Lung (tissue), 12 donors: ENCODE data around the gene TOR1B. TPM values are rescaled to one million over a fixed set of nuclear protein-coding genes. Genes with fewer than 3 reads are reported as not detected.
"Not testable (repeated sequence)": the region's sequence is repeated elsewhere in the genome, so short reads cannot be mapped to it uniquely, and the experiment has no call there.

Experiments used
- ATAC-seq: fragments of 200-7000 bp; cut with Tn5 transposase; one replicate; pipeline ENCODE4 v1.9.1; 2020; ENCODE audit warnings: moderate number of reproducible peaks; ENCODE audit not compliant: insufficient read depth, low FRiP score
- DNase-seq, 3 donors: peaks; one replicate each; pipeline ENCODE4 v3.0.0-alpha.2; 2013 to 2017
- H3K27ac ChIP-seq, 2 donors: one replicate each; pipeline ENCODE4 v1.5.1; 2013; ENCODE audit warnings: mild to moderate bottlenecking in 2 of 2, moderate library complexity in 2 of 2, control low read depth in 1 of 2, inconsistent platforms in 1 of 2, low read depth in 1 of 2, low read length in 1 of 2
- H3K27me3 ChIP-seq, 3 donors: one replicate each; pipeline ENCODE4 v1.5.1; 2013; ENCODE audit warnings: low read length in 2 of 3; ENCODE audit not compliant: control insufficient read depth in 3 of 3, insufficient read depth in 3 of 3
- H3K36me3 ChIP-seq, 4 donors: one replicate each; pipeline ENCODE4 v1.5.1; 2013; ENCODE audit warnings: low read length in 4 of 4, mild to moderate bottlenecking in 1 of 4, moderate library complexity in 1 of 4; ENCODE audit not compliant: control insufficient read depth in 4 of 4, insufficient read depth in 4 of 4
- H3K4me1 ChIP-seq, 5 donors: one replicate each; pipeline ENCODE4 v1.5.1; 2013; ENCODE audit warnings: low read length in 5 of 5, mild to moderate bottlenecking in 2 of 5, moderate library complexity in 1 of 5; ENCODE audit not compliant: control insufficient read depth in 5 of 5, insufficient read depth in 5 of 5
- H3K4me3 ChIP-seq: one replicate; pipeline ENCODE4 v1.5.1; 2013; ENCODE audit warnings: mild to moderate bottlenecking, control low read depth, moderate library complexity
- H3K9ac ChIP-seq, 2 donors: one replicate each; pipeline ENCODE4 v1.5.1; 2013; ENCODE audit warnings: low read length in 2 of 2, control low read depth in 1 of 2; ENCODE audit not compliant: insufficient read depth in 1 of 2
- H3K9me3 ChIP-seq, 4 donors: one replicate each; pipeline ENCODE4 v1.5.1; 2013; ENCODE audit warnings: low read length in 3 of 4, mild to moderate bottlenecking in 1 of 4, moderate library complexity in 1 of 4; ENCODE audit not compliant: control insufficient read depth in 4 of 4, insufficient read depth in 3 of 4
- CTCF ChIP-seq: IDR thresholded peaks from 2 replicates; pipeline ENCODE4 v1.5.1; 2012; ENCODE audit warnings: mild to moderate bottlenecking; ENCODE audit errors: control extremely low read depth, extremely low read depth
- WGBS, 2 donors: extraction: QIAGEN DNeasy Blood & Tissue Kit; methylation state at CpG; one replicate each; pipeline ENCODE4 v1.1.7; 2013; 5-methylcytosine and 5-hydroxymethylcytosine counted together
- polyA plus RNA-seq, 2 donors: library from polyadenylated mRNA; stranded (reverse); fragments of 200-250 nt; gene quantifications; one replicate each; pipeline ENCODE4 v1.2.1, GENCODE V29; 2013
- total RNA-seq, 2 donors: library from RNA; depleted of rRNA in 1 of 2; stranded (reverse); fragments of >200 nt in 1 of 2; gene quantifications; one replicate each; pipeline ENCODE4 v1.2.1, GENCODE V29; 2014 to 2021
- donor health status: control.
- donor health status: control.
- donor health status: Bipolar disorder and iron deficiency.
- donor health status: healthy.
- donor health status: DM: yes; HTN: yes; CAD: no.

The TOR1B gene
- total and polyA plus RNA-seq, 4 donors, result 10.1 to 26.7 (median 26.0) TPM

DNA sequence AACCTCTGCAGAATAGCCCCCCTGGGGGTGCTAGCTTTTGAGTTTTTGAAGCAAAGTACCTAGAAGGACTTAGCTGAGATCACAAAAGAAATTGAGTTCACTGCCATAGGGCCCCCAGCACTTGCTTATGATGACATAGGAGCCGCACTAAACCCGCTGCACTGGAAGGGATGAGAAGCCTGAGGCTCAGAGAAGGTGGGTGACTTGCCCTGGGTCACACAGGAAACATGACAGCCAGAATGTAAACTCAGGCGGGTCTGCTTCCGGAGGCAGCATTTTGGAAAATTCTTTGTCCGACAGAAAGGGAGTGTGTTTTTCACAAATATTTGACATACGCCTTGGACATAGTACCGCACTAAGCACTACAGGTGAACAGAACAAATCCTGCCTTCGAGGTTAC is 8.4 kb upstream of the TOR1B start:
- Histone ChIP-seq H3K27me3 (peaks cover 0 to 3% (median 0%) of the 10 kb centered on the region in 3 donors), H3K9me3 (no peaks in the 10 kb centered on the region), H3K36me3 (no peaks in the 10 kb centered on the region), H3K27ac (no peak overlapping the region), H3K9ac (no peak overlapping the region), H3K4me1 (no peaks in the 10 kb centered on the region), H3K4me3 (no peak overlapping the region)
- TF ChIP-seq CTCF, result no peak
- WGBS, 2 donors, result 82 to 95% methylated on average over 8 of the region's 8 CpGs
- DNase-seq, result no peak
- ATAC-seq, result no peak

- not testable (repeated sequence) for H3K36me3 ChIP-seq, H3K9me3 ChIP-seq, H3K27me3 ChIP-seq, H3K4me1 ChIP-seq, DNase-seq, H3K4me3 ChIP-seq, ATAC-seq, H3K9ac ChIP-seq, H3K27ac ChIP-seq
- WGBS, 2 donors, result 82 to 92% methylated on average over 2 of the region's 2 CpGs
Measured at GRCh38 chr9:129796029-129796428, 7.0 kb upstream of the TOR1B start.

DNA sequence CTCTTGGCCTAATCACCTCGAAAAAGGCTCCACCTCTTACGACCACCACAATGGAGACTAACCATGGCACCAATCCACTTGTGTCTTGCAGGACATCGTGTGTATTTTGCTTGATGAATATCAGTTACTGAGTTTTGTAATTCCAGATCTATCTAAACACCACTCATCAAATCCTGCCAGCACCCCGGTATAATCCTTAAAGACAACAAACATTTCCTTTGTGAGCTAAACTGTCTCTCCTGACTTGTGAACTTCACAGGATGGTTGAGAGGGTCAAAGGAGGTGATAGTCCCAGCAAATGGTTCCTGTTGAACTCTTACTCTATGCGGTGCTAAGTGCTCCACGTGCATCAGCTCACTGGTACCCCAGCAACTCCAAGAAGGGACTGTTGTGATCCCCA is 4.0 kb upstream of the TOR1B start:
- DNase-seq, result no peak

DNA sequence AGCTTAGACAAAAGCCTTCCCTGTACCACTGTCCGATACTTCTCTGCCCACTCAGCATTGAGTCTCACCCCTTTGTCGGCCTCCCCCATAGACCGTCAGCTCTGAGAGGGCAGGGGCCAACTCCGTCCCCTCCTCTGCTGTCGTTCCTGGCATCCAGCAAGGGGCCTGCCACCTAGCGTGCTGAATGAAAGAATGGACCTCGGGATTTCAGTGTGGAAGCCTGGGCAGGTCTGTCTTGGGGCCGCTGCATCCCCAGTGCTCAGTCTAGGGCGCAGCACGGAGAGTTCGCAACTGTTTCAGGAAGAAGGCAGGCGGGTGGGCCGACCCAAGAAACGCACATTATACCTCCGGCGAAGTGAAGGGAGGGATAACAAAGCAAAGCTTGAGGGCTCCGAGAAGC is 1.5 kb upstream of the TOR1B start:
- H3K9ac ChIP-seq, result no peak overlapping the region
- no peaks in the 10 kb centered on the region for H3K9me3 ChIP-seq
- peaks cover 0 to 8% (median 3%) of the 10 kb centered on the region in 5 donors for H3K4me1 ChIP-seq
- no peaks in the 10 kb centered on the region for H3K27me3 ChIP-seq
- H3K4me3 ChIP-seq, result no peak overlapping the region
- ATAC-seq, result no peak
- 85 to 90% methylated on average over 17 of the region's 17 CpGs for WGBS, 2 donors
- no peak for DNase-seq
- no peak for TF ChIP-seq CTCF
- H3K36me3 ChIP-seq, result peaks cover 0 to 7% (median 0%) of the 10 kb centered on the region in 4 donors
- no peak overlapping the region for H3K27ac ChIP-seq

More for the DNA sequence above, 4.0 kb upstream of the TOR1B start:
- no peak for TF ChIP-seq CTCF
- 47 to 66% methylated on average over 6 of the region's 6 CpGs for WGBS, 2 donors
- ATAC-seq, result no peak
- Histone ChIP-seq H3K27ac (no peak overlapping the region), H3K4me1 (peaks cover 0 to 6% (median 3%) of the 10 kb centered on the region in 5 donors), H3K36me3 (no peaks in the 10 kb centered on the region), H3K4me3 (no peak overlapping the region), H3K9ac (no peak overlapping the region), H3K9me3 (no peaks in the 10 kb centered on the region), H3K27me3 (peaks cover 0 to 3% (median 0%) of the 10 kb centered on the region in 3 donors)
